Fibroblast of pulmonary artery (primary cell): Measurements from ENCODE around the gene CARNS1.

Source experiments
- DNase-seq: peaks from one replicate; pipeline ENCODE4 v3.0.0-alpha.2; 2010; ENCODE audit warnings: low read depth
- H3K4me3 ChIP-seq: replicated peaks from 2 replicates; pipeline ENCODE4 v1.5.1; 2011; ENCODE audit warnings: low read depth, mild to moderate bottlenecking, control low read depth, low read length, moderate library complexity
- TF ChIP-seq, protein P1 (sequence below): IDR thresholded peaks from 2 replicates; pipeline ENCODE4 v1.5.1; 2011; ENCODE audit warnings: mild to moderate bottlenecking, control low read depth, low read length, inconsistent platforms; ENCODE audit errors: missing control alignments

CARNS1 gene

DNA sequence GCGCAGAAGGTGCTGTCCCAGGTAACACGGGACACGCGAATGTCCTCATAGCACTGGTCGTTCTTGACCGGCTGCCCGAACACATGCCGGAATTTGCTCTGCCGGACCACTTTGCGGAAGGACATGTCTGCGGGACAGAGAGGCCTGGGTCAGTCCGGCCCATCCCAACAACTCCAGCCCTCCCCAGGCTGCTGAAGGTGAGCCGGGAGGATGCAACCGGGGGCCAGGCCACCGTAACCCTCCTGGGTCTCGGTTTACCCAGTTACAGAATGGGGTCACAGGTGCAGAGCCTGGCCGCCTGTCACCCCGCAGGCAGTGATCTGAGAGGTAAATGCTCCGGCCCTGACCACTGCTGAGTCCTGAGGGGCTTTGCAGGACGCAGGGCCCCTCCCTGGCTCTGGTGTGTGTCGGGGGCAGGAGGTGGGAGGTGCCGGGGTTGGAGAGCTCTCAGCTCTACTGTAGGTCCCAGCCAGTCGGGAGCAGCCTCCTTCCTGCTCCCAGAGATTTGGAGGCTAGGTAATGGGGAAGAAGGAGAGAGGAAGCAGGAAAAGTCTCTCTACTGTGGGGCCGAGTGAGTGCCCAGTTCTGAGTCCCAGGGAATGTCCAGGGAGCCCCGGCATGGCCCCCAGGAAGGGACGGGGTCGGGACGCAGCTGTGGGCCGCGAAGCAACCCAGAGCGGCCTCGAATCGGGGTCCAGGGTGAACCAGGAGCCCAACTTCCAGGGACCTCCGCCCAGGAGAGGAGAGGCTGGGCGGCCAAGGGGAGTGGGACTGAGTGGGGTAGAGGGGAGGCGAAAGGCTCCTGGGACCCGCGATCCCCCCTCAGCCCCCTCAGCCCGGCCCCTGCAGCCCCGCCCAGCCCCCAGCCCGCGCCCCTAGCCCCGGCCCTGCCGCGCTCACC, 27.3 kb downstream of the CARNS1 start:
- TF ChIP-seq, protein P1, sequence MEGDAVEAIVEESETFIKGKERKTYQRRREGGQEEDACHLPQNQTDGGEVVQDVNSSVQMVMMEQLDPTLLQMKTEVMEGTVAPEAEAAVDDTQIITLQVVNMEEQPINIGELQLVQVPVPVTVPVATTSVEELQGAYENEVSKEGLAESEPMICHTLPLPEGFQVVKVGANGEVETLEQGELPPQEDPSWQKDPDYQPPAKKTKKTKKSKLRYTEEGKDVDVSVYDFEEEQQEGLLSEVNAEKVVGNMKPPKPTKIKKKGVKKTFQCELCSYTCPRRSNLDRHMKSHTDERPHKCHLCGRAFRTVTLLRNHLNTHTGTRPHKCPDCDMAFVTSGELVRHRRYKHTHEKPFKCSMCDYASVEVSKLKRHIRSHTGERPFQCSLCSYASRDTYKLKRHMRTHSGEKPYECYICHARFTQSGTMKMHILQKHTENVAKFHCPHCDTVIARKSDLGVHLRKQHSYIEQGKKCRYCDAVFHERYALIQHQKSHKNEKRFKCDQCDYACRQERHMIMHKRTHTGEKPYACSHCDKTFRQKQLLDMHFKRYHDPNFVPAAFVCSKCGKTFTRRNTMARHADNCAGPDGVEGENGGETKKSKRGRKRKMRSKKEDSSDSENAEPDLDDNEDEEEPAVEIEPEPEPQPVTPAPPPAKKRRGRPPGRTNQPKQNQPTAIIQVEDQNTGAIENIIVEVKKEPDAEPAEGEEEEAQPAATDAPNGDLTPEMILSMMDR = no peak
- H3K4me3 ChIP-seq = peak overlapping the region; percentile 84
- no peak for DNase-seq

DNA sequence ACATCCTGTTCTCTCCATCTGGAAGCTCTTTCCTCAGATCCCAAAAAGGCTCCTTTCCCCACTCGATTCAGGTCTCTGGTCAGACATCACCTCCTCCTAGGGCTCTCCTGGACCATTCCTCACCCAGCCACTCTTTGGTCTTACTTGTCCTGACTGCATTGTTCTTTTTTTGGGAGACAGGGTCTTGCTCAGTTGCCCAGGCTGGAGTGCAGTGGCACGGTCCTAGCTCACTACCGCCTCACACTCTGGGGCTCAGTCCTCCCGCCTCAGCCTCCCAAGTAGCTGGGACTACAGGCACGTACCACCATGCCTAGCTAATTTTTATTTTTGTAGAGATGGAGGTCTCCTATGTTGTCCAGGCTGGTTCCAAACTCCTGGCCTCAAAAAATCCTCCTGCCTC, 30.0 kb downstream of the CARNS1 start:
- no peak overlapping the region for H3K4me3 ChIP-seq
- TF ChIP-seq, protein P1 = no peak
- DNase-seq = no peak

DNA sequence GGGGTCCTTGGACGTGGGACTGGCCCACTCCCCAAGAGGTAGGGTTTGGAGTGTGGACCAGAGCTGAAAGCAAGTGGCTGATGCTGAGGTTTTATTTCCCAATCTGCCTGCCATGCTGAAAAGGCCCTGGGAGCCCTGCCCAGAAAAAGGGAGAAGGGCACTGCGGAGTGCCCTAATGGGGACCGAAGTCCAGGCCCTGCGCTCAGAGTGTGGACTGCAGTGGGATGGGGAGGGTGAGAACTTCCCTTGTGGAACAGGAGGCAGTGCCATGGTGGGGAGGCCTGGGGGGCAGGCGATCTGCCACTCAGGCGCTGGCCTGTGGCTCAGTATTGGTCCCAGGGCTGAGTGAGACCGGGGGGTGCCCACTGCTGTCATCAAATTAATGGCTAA, 32.7 kb downstream of the CARNS1 start:
- no peak for DNase-seq
- TF ChIP-seq, protein P1 = no peak
- H3K4me3 ChIP-seq = no peak overlapping the region

DNA sequence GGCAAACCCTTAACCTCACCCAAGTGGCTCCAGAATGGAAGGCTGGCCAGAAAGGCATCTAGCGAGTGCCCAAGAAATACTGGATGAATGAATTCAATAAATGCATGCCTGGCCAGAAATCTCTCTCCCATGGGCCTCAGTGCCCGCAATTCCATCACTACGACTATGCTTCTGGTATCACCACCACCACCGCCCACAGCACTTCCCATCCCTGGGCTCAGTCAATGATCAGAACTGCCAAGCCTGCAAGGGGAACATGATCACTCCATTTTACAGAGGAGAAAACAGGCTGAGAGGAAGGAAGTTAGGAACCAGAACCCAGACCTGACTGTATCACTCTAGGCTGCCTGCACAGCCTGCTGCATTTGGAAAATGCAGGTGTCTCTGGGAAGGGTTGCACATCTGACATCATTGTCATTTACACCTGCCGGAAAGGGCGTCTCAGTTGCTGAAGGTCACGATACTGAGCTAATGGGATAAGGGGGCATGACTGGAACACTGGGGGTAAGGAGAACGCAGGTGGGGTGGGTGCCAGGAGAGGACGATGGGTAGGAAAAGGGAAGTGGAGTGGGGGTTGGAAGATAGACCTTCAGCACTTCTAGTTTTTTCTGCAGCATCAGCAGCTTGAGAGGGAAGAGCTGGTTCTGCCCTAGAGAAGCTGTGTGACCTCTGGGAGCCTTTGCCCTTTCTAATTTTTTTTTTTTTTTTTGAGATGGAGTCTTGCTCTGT, 33.8 kb downstream of the CARNS1 start:
- DNase-seq = no peak
- TF ChIP-seq, protein P1 = no peak
- H3K4me3 ChIP-seq = no peak overlapping the region

DNA sequence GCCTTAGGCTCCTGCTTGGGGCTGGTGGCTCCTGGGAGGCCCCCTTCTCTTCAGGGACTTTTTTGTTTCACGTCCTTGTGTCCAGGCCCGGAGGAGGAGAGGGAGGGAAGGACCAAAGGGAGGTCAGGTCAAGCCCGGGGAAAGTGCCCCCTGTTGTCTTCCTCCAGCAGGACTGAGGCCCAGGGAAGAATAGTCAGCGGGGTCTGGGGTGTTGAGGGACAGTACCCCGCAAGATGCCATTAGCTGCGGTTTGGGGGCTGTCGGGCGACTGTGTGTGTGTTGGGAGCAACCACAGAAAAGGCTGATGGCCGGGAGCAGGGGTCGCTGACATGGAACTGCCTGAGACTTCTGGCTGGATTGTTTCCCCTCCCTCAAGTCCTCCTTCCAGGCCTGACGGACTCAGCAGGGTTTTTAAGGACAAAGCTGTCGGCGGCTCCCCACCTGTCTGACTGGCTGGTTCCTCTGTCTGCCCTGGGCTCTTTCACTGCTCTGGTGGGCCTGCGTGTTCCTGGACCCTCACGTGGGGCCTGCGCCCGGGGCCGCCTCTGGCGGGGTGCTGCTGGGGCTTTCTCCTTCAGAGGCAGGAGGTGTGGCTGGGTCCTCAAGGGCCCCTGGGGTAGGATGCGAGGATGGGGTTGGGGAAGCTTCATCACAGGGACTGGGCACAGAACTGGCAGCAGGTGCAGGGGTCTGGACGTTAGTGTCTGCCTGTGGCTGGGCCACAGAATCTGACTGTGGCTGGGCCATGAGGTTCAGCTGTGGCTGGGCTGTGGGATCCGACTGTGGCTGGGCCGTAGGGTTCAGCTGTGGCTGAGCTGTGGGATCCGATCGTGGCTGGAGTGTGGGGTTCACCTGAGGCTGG, 35.5 kb downstream of the CARNS1 start:
- TF ChIP-seq, protein P1 = no peak
- no peak for DNase-seq
- no peak overlapping the region for H3K4me3 ChIP-seq

DNA sequence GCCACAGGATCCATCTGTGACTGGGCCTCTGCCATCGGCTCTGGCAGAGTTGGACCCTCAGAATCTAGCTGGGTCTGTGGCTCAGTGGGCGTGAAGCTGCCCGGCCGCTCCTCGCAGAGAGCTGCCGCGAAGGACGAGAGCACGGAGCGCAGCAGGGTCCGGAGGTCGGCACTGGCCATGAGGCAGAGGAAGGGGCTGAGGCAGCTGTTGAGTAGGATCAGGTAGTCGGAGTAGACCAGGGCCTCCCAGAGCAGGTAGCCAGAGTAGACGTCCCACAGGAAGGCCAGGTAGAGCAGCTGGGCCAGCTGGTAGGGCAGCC, 36.1 kb downstream of the CARNS1 start:
- H3K4me3 ChIP-seq = no peak overlapping the region
- no peak for DNase-seq
- TF ChIP-seq, protein P1 = no peak
